Glomerular visceral epithelial cell (primary cell): Measurements from ENCODE around the gene SLC35F4.
"Not testable (repeated sequence)": the region's sequence is repeated elsewhere in the genome, so short reads cannot be mapped to it uniquely, and the experiment has no call there.

Experiments
- DNase-seq: peaks from one replicate; pipeline ENCODE4 v3.0.0-alpha.2; 2016; ENCODE audit errors: extremely low spot score

SLC35F4 gene

GRCh38 chr14:57797160-57797559, 68.7 kb downstream of the SLC35F4 start:
- DNase-seq: no peak

GRCh38 chr14:57796556-57796955, 69.3 kb downstream of the SLC35F4 start:
- DNase-seq: no peak

- no peak for DNase-seq
Observed at GRCh38 chr14:57785058-57785457, 80.8 kb downstream of the SLC35F4 start.

GRCh38 chr14:57771801-57772200, 94.1 kb downstream of the SLC35F4 start:
- no peak for DNase-seq

GRCh38 chr14:57769863-57770523, 95.9 kb downstream of the SLC35F4 start:
- no peak for DNase-seq

- no peak for DNase-seq
Observed at GRCh38 chr14:57761800-57762199, 104.1 kb downstream of the SLC35F4 start.

GRCh38 chr14:57760896-57761295, 105.0 kb downstream of the SLC35F4 start:
- no peak for DNase-seq

GRCh38 chr14:57755018-57755521, 110.8 kb downstream of the SLC35F4 start:
- DNase-seq: no peak

- no peak for DNase-seq
Observed at GRCh38 chr14:57754527-57754926, 111.4 kb downstream of the SLC35F4 start.

GRCh38 chr14:57753821-57754220, 112.1 kb downstream of the SLC35F4 start:
- DNase-seq: no peak

GRCh38 chr14:57752142-57752695, 113.7 kb downstream of the SLC35F4 start:
- not testable (repeated sequence) for DNase-seq

- DNase-seq: no peak
Observed at GRCh38 chr14:57751400-57751799, 114.5 kb downstream of the SLC35F4 start.

GRCh38 chr14:57749267-57749666, 116.6 kb downstream of the SLC35F4 start:
- DNase-seq: peak; percentile 38

GRCh38 chr14:57748279-57748678, 117.6 kb downstream of the SLC35F4 start:
- DNase-seq: no peak

GRCh38 chr14:57747036-57747435, 118.9 kb downstream of the SLC35F4 start:
- DNase-seq: peak; percentile 8

GRCh38 chr14:57746563-57746962, 119.3 kb downstream of the SLC35F4 start:
- no peak for DNase-seq

GRCh38 chr14:57739516-57739915, 126.4 kb downstream of the SLC35F4 start:
- DNase-seq: no peak

GRCh38 chr14:57737598-57737997, 128.3 kb downstream of the SLC35F4 start:
- no peak for DNase-seq

GRCh38 chr14:57736391-57736790, 129.5 kb downstream of the SLC35F4 start:
- no peak for DNase-seq

GRCh38 chr14:57735276-57735675, 130.6 kb downstream of the SLC35F4 start:
- no peak for DNase-seq

- no peak for DNase-seq
Observed at GRCh38 chr14:57732463-57733285, 133.2 kb downstream of the SLC35F4 start.
